Epithelial cell of esophagus (primary cell): ENCODE data around the gene PRELID3B.
"Not testable (repeated sequence)": the region's sequence is repeated elsewhere in the genome, so short reads cannot be mapped to it uniquely, and the experiment has no call there.

ENCODE experiments used
- DNase-seq: peaks from one replicate; pipeline ENCODE4 v3.0.0; 2010; ENCODE audit warnings: low read depth
- H3K4me3 ChIP-seq: 2 replicates; pipeline ENCODE4 v1.5.1; 2011; ENCODE audit warnings: mild to moderate bottlenecking, low read length, control low read depth
- CTCF ChIP-seq: IDR thresholded peaks from 2 replicates; pipeline ENCODE4 v1.5.1; 2011; ENCODE audit warnings: low read depth, mild to moderate bottlenecking, low read length, control low read depth, inconsistent platforms; ENCODE audit not compliant: insufficient read depth; ENCODE audit errors: missing control alignments

The PRELID3B gene

GRCh38 chr20:59015812-59016711 is 26.5 kb downstream of the PRELID3B start:
- H3K4me3 ChIP-seq: no peak overlapping the region
- TF ChIP-seq CTCF: no peak
- no peak for DNase-seq

GRCh38 chr20:59015411-59015810 is 27.2 kb downstream of the PRELID3B start:
- TF ChIP-seq CTCF: no peak
- no peak overlapping the region for H3K4me3 ChIP-seq
- no peak for DNase-seq

- DNase-seq: no peak
- no peak overlapping the region for H3K4me3 ChIP-seq
Observed at GRCh38 chr20:59014680-59015389, 27.8 kb downstream of the PRELID3B start.

GRCh38 chr20:59013959-59014608 is 28.5 kb downstream of the PRELID3B start:
- no peak for DNase-seq
- TF ChIP-seq CTCF: no peak
- H3K4me3 ChIP-seq: no peak overlapping the region

More at GRCh38 chr20:59014680-59015389, 27.8 kb downstream of the PRELID3B start:
- TF ChIP-seq CTCF: no peak

GRCh38 chr20:59013031-59013951 is 29.3 kb downstream of the PRELID3B start:
- no peak for TF ChIP-seq CTCF
- DNase-seq: no peak
- H3K4me3 ChIP-seq: no peak overlapping the region

DNA sequence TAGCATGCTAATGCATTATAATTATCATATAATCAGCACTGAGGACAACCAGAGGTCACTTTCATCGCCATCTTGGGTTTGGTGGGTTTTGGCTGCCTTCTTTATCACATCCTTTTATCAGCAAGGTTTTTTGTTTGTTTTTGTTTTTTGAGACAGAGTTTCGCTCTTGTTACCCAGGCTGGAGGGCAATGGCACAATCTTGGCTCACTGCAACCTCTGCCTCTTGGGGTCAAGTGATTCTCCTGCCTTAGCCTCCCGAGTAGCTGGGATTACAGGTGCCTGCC is 30.8 kb downstream of the PRELID3B start:
- not testable (repeated sequence) for H3K4me3 ChIP-seq, DNase-seq
